GM23338 (cell line): ENCODE data around the gene IPPK. TPM values are rescaled to one million over a fixed set of nuclear protein-coding genes. Genes with fewer than 3 reads are reported as not detected.

Source experiments
- ATAC-seq: fragments of 200-7000 bp; cut with Tn5 transposase; 3 replicates; pipeline ENCODE4 v1.9.1; 2020
- DNase-seq: peaks from one replicate; pipeline ENCODE4 v3.0.0-alpha.2; 2015; ENCODE audit warnings: low spot score
- H2AFZ ChIP-seq: fragments of 200-600 bp; sonication (generic); 2 replicates; pipeline ENCODE4 v1.8.0; 2016; ENCODE audit warnings: antibody characterized with exemption, mild to moderate bottlenecking, moderate library complexity
- H3F3A ChIP-seq: fragments of 200-600 bp; sonication (generic); replicated peaks from 2 replicates; pipeline ENCODE4 v1.8.0; 2017; ENCODE audit warnings: antibody characterized with exemption, mixed run types, low read depth
- H3K27ac ChIP-seq: fragments of 200-600 bp; sonication (generic); 2 replicates; pipeline ENCODE4 v1.6.1; 2016; ENCODE audit warnings: low read depth
- H3K27me3 ChIP-seq: fragments of 200-600 bp; sonication (generic); 2 replicates; pipeline ENCODE4 v1.8.0; 2016; ENCODE audit warnings: mild to moderate bottlenecking, mixed run types, moderate library complexity; ENCODE audit not compliant: insufficient read depth
- H3K36me3 ChIP-seq: fragments of 200-600 bp; sonication (generic); 2 replicates; pipeline ENCODE4 v1.8.0; 2016; ENCODE audit warnings: mild to moderate bottlenecking; ENCODE audit not compliant: insufficient read depth
- H3K4me1 ChIP-seq: fragments of 200-600 bp; sonication (generic); 2 replicates; pipeline ENCODE4 v1.8.0; 2016; ENCODE audit warnings: mild to moderate bottlenecking, moderate library complexity; ENCODE audit not compliant: insufficient read depth
- H3K4me2 ChIP-seq: fragments of 200-600 bp; sonication (generic); 2 replicates; pipeline ENCODE4 v1.7.1; 2017; ENCODE audit warnings: mixed run types
- H3K4me3 ChIP-seq: fragments of 200-600 bp; sonication (generic); 2 replicates; pipeline ENCODE4 v1.6.1; 2016; ENCODE audit warnings: mixed run types
- H3K79me2 ChIP-seq: fragments of 200-600 bp; sonication (generic); replicated peaks from 2 replicates; pipeline ENCODE4 v1.8.0; 2017; ENCODE audit warnings: mild to moderate bottlenecking; ENCODE audit not compliant: insufficient read depth
- H3K9me2 ChIP-seq: fragments of 200-600 bp; sonication (generic); 2 replicates; pipeline ENCODE4 v1.8.0; 2017; ENCODE audit not compliant: insufficient read depth
- H4K20me1 ChIP-seq: fragments of 200-600 bp; sonication (generic); replicated peaks from 2 replicates; pipeline ENCODE4 v1.8.0; 2017; ENCODE audit warnings: mild to moderate bottlenecking; ENCODE audit not compliant: insufficient read depth
- H3K27ac Mint-ChIP-seq: 2 replicates; pipeline ENCODE4 v1.8.0; 2020; ENCODE audit warnings: inconsistent platforms, mild to moderate bottlenecking, moderate library complexity, mixed read lengths
- H3K27me3 Mint-ChIP-seq: 3 replicates; pipeline ENCODE4 v1.8.0; 2022; ENCODE audit warnings: low read depth, mild to moderate bottlenecking, moderate library complexity, mixed read lengths, inconsistent platforms; ENCODE audit not compliant: insufficient read depth, poor library complexity
- H3K36me3 Mint-ChIP-seq: 3 replicates; pipeline ENCODE4 v1.8.0; 2021; ENCODE audit warnings: low read depth, mild to moderate bottlenecking, inconsistent platforms, moderate library complexity, mixed read lengths
- H3K4me1 Mint-ChIP-seq: 3 replicates; pipeline ENCODE4 v1.8.0; 2020; ENCODE audit warnings: mild to moderate bottlenecking, inconsistent platforms, mixed read lengths
- H3K4me3 Mint-ChIP-seq: 3 replicates; pipeline ENCODE4 v1.8.0; 2021; ENCODE audit warnings: moderate library complexity, mild to moderate bottlenecking, inconsistent platforms, mixed read lengths
- H3K9me3 Mint-ChIP-seq: 3 replicates; pipeline ENCODE4 v1.8.0; 2020; ENCODE audit warnings: moderate library complexity, mild to moderate bottlenecking, inconsistent platforms, mixed read lengths
- CREB1 ChIP-seq: fragments of 250-450 bp; sonication (Bioruptor Pico); IDR thresholded peaks from 2 replicates; pipeline ENCODE4 v1.5.0; 2020; ENCODE audit warnings: low read depth, mild to moderate bottlenecking, moderate library complexity
- CTCF ChIP-seq, 2 experiments: fragments of 200-600 bp in 1 of 2; sonication (generic) in 1 of 2; conservative IDR thresholded peaks; 2 replicates each; pipeline versions ENCODE4 v1.5.1 to v1.6.1; 2016 to 2017; ENCODE audit warnings: antibody characterized with exemption in 2 of 2, low read depth in 2 of 2, mild to moderate bottlenecking in 2 of 2, moderate library complexity in 1 of 2
- EZH2 ChIP-seq: fragments of 200-600 bp; sonication (generic); IDR thresholded peaks from one replicate; pipeline ENCODE4 v1.8.0; 2017; ENCODE audit warnings: antibody characterized with exemption, mild to moderate bottlenecking, low read depth; ENCODE audit not compliant: unreplicated experiment
- JUNB ChIP-seq: IDR thresholded peaks from one replicate; pipeline ENCODE4 v1.6.1; 2016; ENCODE audit warnings: antibody characterized with exemption; ENCODE audit not compliant: unreplicated experiment
- NANOG ChIP-seq: IDR thresholded peaks from 2 replicates; pipeline ENCODE4 v1.6.1; 2016; ENCODE audit warnings: antibody characterized with exemption, borderline replicate concordance
- POLR2AphosphoS5 ChIP-seq: IDR thresholded peaks from 2 replicates; pipeline ENCODE4 v1.6.1; 2016; ENCODE audit warnings: antibody characterized with exemption, low read depth
- ZNF114 ChIP-seq: fragments of 250-450 bp; sonication (Bioruptor Pico); IDR thresholded peaks from 2 replicates; pipeline ENCODE4 v1.5.0; 2020; ENCODE audit warnings: mild to moderate bottlenecking, moderate library complexity
- ZNF331 ChIP-seq: fragments of 250-450 bp; sonication (Bioruptor Pico); IDR thresholded peaks from 2 replicates; pipeline ENCODE4 v1.5.0; 2020; ENCODE audit warnings: low read depth, mild to moderate bottlenecking, moderate library complexity
- ZNF462 ChIP-seq: fragments of 250-450 bp; sonication (Bioruptor Pico); IDR thresholded peaks from 2 replicates; pipeline ENCODE4 v1.5.0; 2020; ENCODE audit warnings: mild to moderate bottlenecking, moderate library complexity
- polyA plus RNA-seq: library from polyadenylated mRNA; unstranded; fragments of >200 nt; fragmentation: Nextera tagmentation; extraction: Ambion mirVana; gene quantifications from 2 replicates; pipeline ENCODE4 v1.2.1, GENCODE V29; 2016
- total RNA-seq: library from RNA; depleted of rRNA; stranded (reverse); fragments of >200 nt; shearing (Covaris generic); gene quantifications from 2 replicates; pipeline ENCODE4 v1.2.3, GENCODE V29; 2014
- TF ChIP-seq, protein P1 (sequence below): IDR thresholded peaks from 2 replicates; pipeline ENCODE4 v1.6.1; 2016; ENCODE audit warnings: antibody characterized with exemption

Gene IPPK
- total and polyA plus RNA-seq, 2 experiments from 2014 or later = 6.5 to 17.5 TPM

DNA sequence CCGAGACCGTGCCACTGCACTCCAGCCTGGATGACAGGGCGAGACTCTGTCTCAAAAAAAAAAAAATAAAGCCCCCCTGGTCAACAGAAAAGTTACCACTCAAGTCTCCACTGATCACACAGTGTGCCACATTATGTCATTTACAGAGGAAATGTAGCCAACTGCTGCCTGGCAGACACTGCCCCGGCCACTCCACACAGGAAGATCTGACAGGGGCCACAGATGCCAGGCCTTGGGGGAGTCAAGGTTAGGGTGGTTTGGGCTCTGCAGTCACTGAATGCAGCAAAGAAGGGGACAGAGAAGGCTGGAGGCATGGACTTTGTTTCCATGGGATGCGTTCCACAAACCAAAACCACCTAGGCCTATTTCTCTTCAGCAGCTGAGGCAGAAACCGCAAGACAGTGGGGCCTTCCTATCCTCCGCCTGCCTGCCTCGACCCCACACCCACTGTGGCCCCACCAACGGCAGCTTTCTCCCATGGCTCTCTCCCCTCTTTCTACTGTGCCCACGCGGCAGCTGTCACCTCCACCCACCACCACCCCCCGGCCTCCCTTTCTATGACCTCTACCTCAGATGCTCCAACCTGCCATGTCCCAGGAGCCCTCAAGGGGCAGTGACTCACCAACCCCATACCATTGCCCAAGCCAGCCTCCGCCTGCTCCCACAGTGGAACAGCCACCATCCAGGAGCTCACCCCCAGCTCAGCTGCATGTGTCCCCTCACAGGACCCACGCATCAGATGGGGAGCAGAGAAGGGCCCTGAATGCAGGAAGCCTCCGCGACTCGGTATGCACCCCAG lies 12.4 kb downstream of the IPPK start:
- Histone ChIP-seq H3K4me3 (no peak overlapping the region), H2AFZ (no peak overlapping the region), H3K36me3 (no peaks in the 10 kb centered on the region), H3K4me1 (peaks cover 6% of the 10 kb centered on the region; the same call in 1 of the 2 replicates), H3K79me2 (peaks cover 22% of the 10 kb centered on the region), H3K9me2 (no peaks in the 10 kb centered on the region), H3K27ac (no peak overlapping the region), H4K20me1 (peaks cover 7% of the 10 kb centered on the region; the same call in 1 of the 2 replicates), H3F3A (no peaks in the 10 kb centered on the region), H3K4me2 (no peak overlapping the region), H3K27me3 (no peaks in the 10 kb centered on the region)
- H3K4me1 Mint-ChIP-seq = peaks cover 17% of the 10 kb centered on the region
- H3K27me3 Mint-ChIP-seq = peaks cover 7% of the 10 kb centered on the region
- TF ChIP-seq EZH2 (no peak), CTCF (conservative IDR thresholded peaks at IDR 0.05; ENCODE audit: low read depth in 2 of 2) (peak in 1 of 2 experiments; percentile 17; a peak in 1 of 4 replicates), NANOG (no peak)
- ATAC-seq (peak; percentile 63), DNase-seq (peak; percentile 36)
- no peak overlapping the region for H3K4me3 Mint-ChIP-seq
- H3K36me3 Mint-ChIP-seq = peaks cover 12% of the 10 kb centered on the region
- H3K9me3 Mint-ChIP-seq = no peaks in the 10 kb centered on the region
- H3K27ac Mint-ChIP-seq = no peak overlapping the region

DNA sequence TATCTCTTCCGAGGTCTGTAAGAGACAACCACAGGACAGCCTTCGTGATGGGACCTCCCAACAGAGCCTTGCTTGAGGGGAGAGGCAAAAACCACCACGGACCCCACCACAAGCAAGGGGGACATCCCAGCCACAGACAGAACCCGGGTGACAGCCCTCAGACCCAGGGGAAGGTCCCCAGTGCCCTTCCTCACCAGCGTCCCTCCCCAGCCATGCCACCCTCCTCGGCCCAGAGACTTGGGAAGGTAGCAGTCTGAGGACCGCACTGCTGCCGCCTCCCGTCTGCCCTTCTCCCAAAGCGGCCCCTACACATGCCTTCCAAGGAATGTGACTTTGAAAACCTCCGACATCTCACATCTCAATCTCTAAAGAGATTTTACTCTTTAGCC lies 13.4 kb downstream of the IPPK start:
- Mint-ChIP-seq H3K9me3 (no peaks in the 10 kb centered on the region), H3K36me3 (peaks cover 12% of the 10 kb centered on the region), H3K27me3 (peaks cover 7% of the 10 kb centered on the region), H3K4me3 (no peak overlapping the region), H3K4me1 (peaks cover 14% of the 10 kb centered on the region), H3K27ac (no peak overlapping the region)
- Histone ChIP-seq H3K4me1 (peaks cover 6% of the 10 kb centered on the region; the same call in 1 of the 2 replicates), H3K4me3 (no peak overlapping the region), H3K27ac (no peak overlapping the region), H3K36me3 (no peaks in the 10 kb centered on the region), H3K27me3 (no peaks in the 10 kb centered on the region), H3K4me2 (no peak overlapping the region), H2AFZ (no peak overlapping the region), H4K20me1 (peaks cover 7% of the 10 kb centered on the region; the same call in 1 of the 2 replicates), H3F3A (no peaks in the 10 kb centered on the region), H3K9me2 (no peaks in the 10 kb centered on the region), H3K79me2 (peaks cover 12% of the 10 kb centered on the region)
- ATAC-seq = no peak
- no peak for DNase-seq
- TF ChIP-seq, protein P1, sequence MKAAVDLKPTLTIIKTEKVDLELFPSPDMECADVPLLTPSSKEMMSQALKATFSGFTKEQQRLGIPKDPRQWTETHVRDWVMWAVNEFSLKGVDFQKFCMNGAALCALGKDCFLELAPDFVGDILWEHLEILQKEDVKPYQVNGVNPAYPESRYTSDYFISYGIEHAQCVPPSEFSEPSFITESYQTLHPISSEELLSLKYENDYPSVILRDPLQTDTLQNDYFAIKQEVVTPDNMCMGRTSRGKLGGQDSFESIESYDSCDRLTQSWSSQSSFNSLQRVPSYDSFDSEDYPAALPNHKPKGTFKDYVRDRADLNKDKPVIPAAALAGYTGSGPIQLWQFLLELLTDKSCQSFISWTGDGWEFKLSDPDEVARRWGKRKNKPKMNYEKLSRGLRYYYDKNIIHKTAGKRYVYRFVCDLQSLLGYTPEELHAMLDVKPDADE = no peak
- no peak for TF ChIP-seq POLR2AphosphoS5
- TF ChIP-seq ZNF462 (CRISPR knock-in tag) = no peak
- no peak for TF ChIP-seq JUNB
- no peak for TF ChIP-seq CREB1 (CRISPR knock-in tag)
- TF ChIP-seq ZNF331 = no peak
- TF ChIP-seq ZNF114 = no peak
- TF ChIP-seq NANOG = no peak
